AG09309 (cell line): ENCODE results near the gene VIPR2.

Experiments used
- DNase-seq: peaks from one replicate; pipeline ENCODE4 v3.0.0-alpha.2; 2010; ENCODE audit warnings: low read depth
- H3K4me3 ChIP-seq: 2 replicates; pipeline ENCODE4 v1.5.1; 2011; ENCODE audit warnings: mild to moderate bottlenecking, low read depth, low read length, moderate library complexity; ENCODE audit not compliant: control insufficient read depth
- CTCF ChIP-seq: IDR thresholded peaks from 2 replicates; pipeline ENCODE4 v1.5.1; 2011; ENCODE audit warnings: mild to moderate bottlenecking, low read depth, low read length, inconsistent platforms; ENCODE audit not compliant: insufficient read depth, control insufficient read depth; ENCODE audit errors: missing control alignments

The VIPR2 gene

GRCh38 chr7:159121476-159121875 lies 23.2 kb downstream of the VIPR2 start:
- no peak for DNase-seq
- TF ChIP-seq CTCF, result no peak
- no peak overlapping the region for H3K4me3 ChIP-seq

- H3K4me3 ChIP-seq, result no peak overlapping the region
- no peak for TF ChIP-seq CTCF
- no peak for DNase-seq
Observed at GRCh38 chr7:159121068-159121467, 23.6 kb downstream of the VIPR2 start.

DNA sequence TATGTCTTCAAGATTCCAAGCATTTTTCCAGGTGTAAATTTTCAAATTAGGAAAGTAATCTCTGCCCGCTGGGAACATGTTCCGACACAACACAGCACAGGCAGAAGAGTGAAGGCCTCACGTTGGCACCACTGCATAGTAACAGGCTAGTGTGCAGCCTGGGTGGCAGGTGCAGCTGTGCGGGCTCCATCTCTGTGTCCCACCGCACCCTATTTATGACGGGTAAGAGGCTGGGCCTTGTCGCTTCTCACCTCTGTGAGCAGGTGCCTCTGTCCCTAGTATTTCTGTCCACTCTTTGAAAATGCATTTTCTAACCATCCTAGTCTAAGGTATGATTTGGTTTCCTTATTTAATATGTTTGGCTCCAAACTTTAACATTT lies 24.1 kb downstream of the VIPR2 start:
- DNase-seq, result no peak
- H3K4me3 ChIP-seq, result no peak overlapping the region
- TF ChIP-seq CTCF, result no peak

DNA sequence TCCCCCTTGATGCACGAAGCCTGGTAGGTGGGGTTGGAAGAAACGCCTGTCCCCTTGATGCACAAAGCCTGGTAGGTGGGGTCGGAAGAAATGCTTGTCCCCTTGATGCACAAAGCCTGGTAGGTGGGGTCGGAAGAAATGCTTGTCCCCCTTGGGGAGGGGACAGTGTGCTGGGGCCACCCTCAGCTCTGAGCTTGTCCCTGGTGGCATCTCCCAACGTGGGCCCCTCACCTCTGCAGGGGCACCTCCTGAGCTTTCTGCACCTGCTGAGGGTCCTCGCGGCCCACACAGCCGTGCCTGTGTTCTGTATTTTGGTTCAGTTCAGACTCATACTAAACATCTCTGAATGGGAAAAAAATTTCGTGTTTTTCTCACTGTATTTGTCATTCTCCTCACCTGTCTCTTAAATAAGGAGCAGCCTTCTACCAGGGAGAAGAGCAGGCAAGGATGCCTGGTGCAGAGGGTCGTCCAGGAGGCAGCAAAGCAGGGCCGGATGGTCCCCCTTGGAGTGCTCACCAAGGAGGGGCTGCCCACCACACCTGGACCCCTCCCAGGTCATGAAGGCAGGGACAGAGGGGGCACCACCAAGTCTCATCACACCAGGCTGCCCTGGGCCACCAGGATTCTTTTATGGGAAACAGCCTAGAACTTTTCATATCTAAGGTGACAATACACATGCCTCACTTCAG lies 24.7 kb downstream of the VIPR2 start:
- no peak overlapping the region for H3K4me3 ChIP-seq
- TF ChIP-seq CTCF, result no peak
- no peak for DNase-seq

GRCh38 chr7:159119026-159119741 lies 25.5 kb downstream of the VIPR2 start:
- no peak for DNase-seq
- no peak overlapping the region for H3K4me3 ChIP-seq
- TF ChIP-seq CTCF, result no peak

GRCh38 chr7:159118623-159119022 lies 26.0 kb downstream of the VIPR2 start:
- no peak for TF ChIP-seq CTCF
- H3K4me3 ChIP-seq, result no peak overlapping the region
- DNase-seq, result no peak
